Tibial nerve (tissue), 4 donors: ENCODE measurements around the gene SOCS4.

ENCODE experiments used
- EP300 ChIP-seq, 2 donors: sonication (generic); formaldehyde crosslinking; IDR thresholded peaks; one replicate each; pipeline ENCODE4 v1.6.1; 2017; ENCODE audit warnings: antibody characterized with exemption in 2 of 2, mild to moderate bottlenecking in 1 of 2
- POLR2A ChIP-seq, 2 donors: fragments of 450-650 bp; IDR thresholded peaks; one replicate each; pipeline ENCODE4 v1.6.1; 2017; ENCODE audit warnings: antibody characterized with exemption in 2 of 2, mild to moderate bottlenecking in 2 of 2, moderate library complexity in 2 of 2
- TF ChIP-seq, protein P1 (sequence below), 5 experiments: fragments of 200-600 bp in 3 of 5; fragments of 450-650 bp in 2 of 5; sonication (generic) in 3 of 5; IDR thresholded peaks; one replicate each; pipeline ENCODE4 v1.5.1; 2016 to 2019; ENCODE audit warnings: antibody characterized with exemption in 5 of 5, mild to moderate bottlenecking in 3 of 5, moderate library complexity in 2 of 5

DNA sequence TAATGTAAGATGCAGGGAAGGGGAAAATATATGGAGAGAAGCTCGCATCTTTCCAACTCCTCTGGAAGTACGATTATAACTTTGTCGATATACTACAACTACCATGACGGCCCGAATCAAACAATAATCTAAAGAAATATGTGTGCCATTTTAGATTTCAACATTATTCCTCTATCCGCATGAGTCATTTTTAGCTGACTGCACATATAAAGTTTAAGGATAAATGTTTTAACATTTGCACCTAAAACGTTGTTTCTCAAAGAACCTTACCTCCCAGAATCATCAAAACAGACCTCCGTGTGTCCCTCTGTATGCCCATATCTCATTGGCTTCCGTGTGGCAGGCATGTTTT lies 619 bp upstream of the SOCS4 start:
- TF ChIP-seq, protein P1, sequence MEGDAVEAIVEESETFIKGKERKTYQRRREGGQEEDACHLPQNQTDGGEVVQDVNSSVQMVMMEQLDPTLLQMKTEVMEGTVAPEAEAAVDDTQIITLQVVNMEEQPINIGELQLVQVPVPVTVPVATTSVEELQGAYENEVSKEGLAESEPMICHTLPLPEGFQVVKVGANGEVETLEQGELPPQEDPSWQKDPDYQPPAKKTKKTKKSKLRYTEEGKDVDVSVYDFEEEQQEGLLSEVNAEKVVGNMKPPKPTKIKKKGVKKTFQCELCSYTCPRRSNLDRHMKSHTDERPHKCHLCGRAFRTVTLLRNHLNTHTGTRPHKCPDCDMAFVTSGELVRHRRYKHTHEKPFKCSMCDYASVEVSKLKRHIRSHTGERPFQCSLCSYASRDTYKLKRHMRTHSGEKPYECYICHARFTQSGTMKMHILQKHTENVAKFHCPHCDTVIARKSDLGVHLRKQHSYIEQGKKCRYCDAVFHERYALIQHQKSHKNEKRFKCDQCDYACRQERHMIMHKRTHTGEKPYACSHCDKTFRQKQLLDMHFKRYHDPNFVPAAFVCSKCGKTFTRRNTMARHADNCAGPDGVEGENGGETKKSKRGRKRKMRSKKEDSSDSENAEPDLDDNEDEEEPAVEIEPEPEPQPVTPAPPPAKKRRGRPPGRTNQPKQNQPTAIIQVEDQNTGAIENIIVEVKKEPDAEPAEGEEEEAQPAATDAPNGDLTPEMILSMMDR (IDR thresholded peaks at IDR 0.05), result no peak
- TF ChIP-seq EP300 (IDR thresholded peaks at IDR 0.05), result no peak
- no peak for TF ChIP-seq POLR2A (IDR thresholded peaks at IDR 0.05)
